PC-3 (cell line): Measurements from ENCODE around the gene USP19. TPM values are rescaled to one million over a fixed set of nuclear protein-coding genes. Genes with fewer than 3 reads are reported as not detected.

Experiments
- ATAC-seq: fragments of 200-7000 bp; cut with Tn5 transposase; 2 replicates; pipeline ENCODE4 v1.9.1; 2020; ENCODE audit warnings: mild to moderate bottlenecking, moderate library complexity
- BruUV-seq: library from RNA; stranded (reverse); fragments of 400-500 nt; replicated peaks from 2 replicates; lab custom pipeline; 2021; lab: Mats Ljungman, UMichigan
- CTCF ChIA-PET: fragments of 300-600 bp; sonication (Branson Sonifier 250); formaldehyde crosslinking; loops from one replicate; lab custom pipeline; 2022; ENCODE audit warnings: antibody characterized with exemption; lab: Charles Lee
- POLR2A ChIA-PET: fragments of 300-600 bp; sonication (Branson Sonifier 250); formaldehyde crosslinking; loops from one replicate; lab custom pipeline; 2022; ENCODE audit warnings: antibody characterized with exemption; ENCODE audit not compliant: unreplicated experiment; lab: Charles Lee
- DNase-seq: peaks from one replicate; pipeline ENCODE4 v3.0.0-alpha.2; 2015
- H2AFZ ChIP-seq: fragments of 300-600 bp; sonication (generic); 2 replicates; pipeline ENCODE4 v1.6.0; 2016; ENCODE audit warnings: antibody characterized with exemption, low read length
- H3F3A ChIP-seq: fragments of 300-600 bp; sonication (generic); one replicate; pipeline ENCODE4 v1.6.0; 2017; ENCODE audit warnings: antibody characterized with exemption, low read length, control low read depth, mild to moderate bottlenecking; ENCODE audit not compliant: unreplicated experiment
- H3K27ac ChIP-seq: fragments of 300-600 bp; sonication (generic); 2 replicates; pipeline ENCODE4 v1.5.1; 2016; ENCODE audit warnings: mild to moderate bottlenecking, low read length
- H3K27me3 ChIP-seq: fragments of 300-600 bp; sonication (generic); 2 replicates; pipeline ENCODE4 v1.6.1; 2016; ENCODE audit warnings: low read length, mixed read lengths
- H3K36me3 ChIP-seq: fragments of 300-600 bp; sonication (generic); 2 replicates; pipeline ENCODE4 v1.6.1; 2016; ENCODE audit warnings: low read depth, mixed run types, low read length, mixed read lengths
- H3K4me1 ChIP-seq: fragments of 300-600 bp; sonication (generic); 2 replicates; pipeline ENCODE4 v1.5.1; 2016; ENCODE audit warnings: low read length; ENCODE audit not compliant: insufficient read depth
- H3K4me2 ChIP-seq: fragments of 300-600 bp; sonication (generic); 2 replicates; pipeline ENCODE4 v1.6.0; 2016; ENCODE audit warnings: low read length
- H3K4me3 ChIP-seq: fragments of 300-600 bp; sonication (generic); 2 replicates; pipeline ENCODE4 v1.5.1; 2016; ENCODE audit warnings: mild to moderate bottlenecking, low read length, mixed read lengths
- H3K79me2 ChIP-seq: fragments of 300-600 bp; sonication (generic); 2 replicates; pipeline ENCODE4 v1.6.1; 2017; ENCODE audit warnings: low read length, mixed read lengths
- H3K9ac ChIP-seq: fragments of 300-600 bp; sonication (generic); 2 replicates; pipeline ENCODE4 v1.6.0; 2016; ENCODE audit warnings: mild to moderate bottlenecking, low read length
- H3K9me2 ChIP-seq: fragments of 300-600 bp; sonication (generic); replicated peaks from 2 replicates; pipeline ENCODE4 v1.6.1; 2016; ENCODE audit warnings: mixed run types, low read length, mixed read lengths
- H3K9me3 ChIP-seq: fragments of 300-600 bp; sonication (generic); 2 replicates; pipeline ENCODE4 v1.6.1; 2016; ENCODE audit warnings: low read length, mixed read lengths
- H4K20me1 ChIP-seq: fragments of 300-600 bp; sonication (generic); 2 replicates; pipeline ENCODE4 v1.6.1; 2016; ENCODE audit warnings: low read length, mixed read lengths
- EZH2 ChIP-seq: fragments of 300-600 bp; sonication (generic); IDR thresholded peaks from one replicate; pipeline ENCODE4 v1.6.1; 2017; ENCODE audit warnings: antibody characterized with exemption, mild to moderate bottlenecking, low read length; ENCODE audit not compliant: unreplicated experiment
- EZH2phosphoT487 ChIP-seq: fragments of 300-600 bp; sonication (generic); IDR thresholded peaks from 2 replicates; pipeline ENCODE4 v1.6.1; 2018; ENCODE audit warnings: mild to moderate bottlenecking, antibody characterized with exemption, low read length, borderline replicate concordance
- intact Hi-C: fragments of 100-400 bp; cut with micrococcal nuclease; formaldehyde crosslinking; loops from 2 replicates; pipeline ENCODE4 v1.9.0; 2023
- total RNA-seq: library from RNA; depleted of rRNA; stranded (reverse); fragments of >200 nt; gene quantifications from 2 replicates; pipeline ENCODE4 v1.2.3, GENCODE V29; 2014
- TF ChIP-seq, protein P1 (sequence below): fragments of 300-600 bp; sonication (generic); conservative IDR thresholded peaks from 2 replicates; pipeline ENCODE4 v1.5.1; 2017; ENCODE audit warnings: antibody characterized with exemption, low read depth, mild to moderate bottlenecking, low read length

The USP19 gene
- total RNA-seq, 1 experiment from 2014 or later, result 84.4 TPM

- no peak for DNase-seq
- no TSS peak for BruUV-seq
- intact Hi-C loops, result no loop called here
- Histone ChIP-seq H3K9ac (no peak overlapping the region), H3K4me3 (no peak overlapping the region), H3K4me2 (no peak overlapping the region), H2AFZ (no peak overlapping the region), H3K27ac (no peak overlapping the region), H3K36me3 (peaks cover 38% of the 10 kb centered on the region), H3K4me1 (no peaks in the 10 kb centered on the region), H3K79me2 (peaks cover 68% of the 10 kb centered on the region), H3F3A (no peaks in the 10 kb centered on the region), H3K9me3 (no peaks in the 10 kb centered on the region), H3K9me2 (no peaks in the 10 kb centered on the region), H4K20me1 (peaks cover 8% of the 10 kb centered on the region; the same call in 1 of the 2 replicates), H3K27me3 (no peaks in the 10 kb centered on the region)
- CTCF ChIA-PET, result interaction anchor here (0.7 kb wide), 1 partner anchor 64 kb away, joined by 10 read pairs; no protein-coding TSS in a partner anchor
- no peak for ATAC-seq
- TF ChIP-seq EZH2phosphoT487 (no peak), EZH2 (no peak)
- TF ChIP-seq, protein P1, sequence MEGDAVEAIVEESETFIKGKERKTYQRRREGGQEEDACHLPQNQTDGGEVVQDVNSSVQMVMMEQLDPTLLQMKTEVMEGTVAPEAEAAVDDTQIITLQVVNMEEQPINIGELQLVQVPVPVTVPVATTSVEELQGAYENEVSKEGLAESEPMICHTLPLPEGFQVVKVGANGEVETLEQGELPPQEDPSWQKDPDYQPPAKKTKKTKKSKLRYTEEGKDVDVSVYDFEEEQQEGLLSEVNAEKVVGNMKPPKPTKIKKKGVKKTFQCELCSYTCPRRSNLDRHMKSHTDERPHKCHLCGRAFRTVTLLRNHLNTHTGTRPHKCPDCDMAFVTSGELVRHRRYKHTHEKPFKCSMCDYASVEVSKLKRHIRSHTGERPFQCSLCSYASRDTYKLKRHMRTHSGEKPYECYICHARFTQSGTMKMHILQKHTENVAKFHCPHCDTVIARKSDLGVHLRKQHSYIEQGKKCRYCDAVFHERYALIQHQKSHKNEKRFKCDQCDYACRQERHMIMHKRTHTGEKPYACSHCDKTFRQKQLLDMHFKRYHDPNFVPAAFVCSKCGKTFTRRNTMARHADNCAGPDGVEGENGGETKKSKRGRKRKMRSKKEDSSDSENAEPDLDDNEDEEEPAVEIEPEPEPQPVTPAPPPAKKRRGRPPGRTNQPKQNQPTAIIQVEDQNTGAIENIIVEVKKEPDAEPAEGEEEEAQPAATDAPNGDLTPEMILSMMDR, result no peak
- POLR2A ChIA-PET, result no interaction called here
Observed at GRCh38 chr3:49079270-49079669, 41.4 kb downstream of the USP19 start.

- Histone ChIP-seq H3K27me3 (no peaks in the 10 kb centered on the region), H3K4me1 (no peaks in the 10 kb centered on the region), H3K79me2 (peaks cover 42% of the 10 kb centered on the region), H3K4me2 (no peak overlapping the region), H4K20me1 (peaks cover 8% of the 10 kb centered on the region; the same call in 1 of the 2 replicates), H3K9me2 (no peaks in the 10 kb centered on the region), H2AFZ (no peak overlapping the region), H3K9me3 (no peaks in the 10 kb centered on the region), H3K27ac (no peak overlapping the region), H3K4me3 (no peak overlapping the region), H3K9ac (no peak overlapping the region), H3K36me3 (peaks cover 60% of the 10 kb centered on the region), H3F3A (no peaks in the 10 kb centered on the region)
- TF ChIP-seq EZH2, result no peak
- TF ChIP-seq, protein P1, result no peak
- no peak for TF ChIP-seq EZH2phosphoT487
- intact Hi-C loops, result no loop called here
- no peak for DNase-seq
- ChIA-PET CTCF (no interaction called here), POLR2A (no interaction called here)
- no peak for ATAC-seq
- BruUV-seq, result no TSS peak
Observed at GRCh38 chr3:49076646-49077045, 44.0 kb downstream of the USP19 start.

DNA sequence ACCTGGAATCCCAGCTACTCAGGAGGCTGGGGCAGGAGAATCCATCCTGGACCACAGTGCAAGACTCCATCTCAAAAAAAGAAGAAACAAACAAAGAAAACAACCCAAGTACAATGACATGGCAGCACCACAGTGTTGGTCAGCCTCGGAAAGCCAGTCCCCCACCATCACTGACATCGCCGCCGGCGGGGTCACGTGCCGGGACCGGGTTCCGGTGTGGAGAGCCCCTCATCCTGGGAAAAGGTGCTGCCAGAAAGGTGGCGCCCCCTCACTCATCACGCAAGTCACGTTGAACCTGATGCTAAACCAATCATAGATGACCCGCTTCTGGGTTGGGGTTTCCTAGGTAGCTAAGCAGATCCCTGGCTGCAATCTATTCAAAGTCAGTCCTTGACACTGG lies 44.5 kb downstream of the USP19 start:
- ATAC-seq, result no peak
- POLR2A ChIA-PET, result interaction anchor here (0.6 kb wide), 1 partner anchor 18 kb away, joined by 4 read pairs; no protein-coding TSS in a partner anchor
- Histone ChIP-seq H3K27ac (no peak overlapping the region), H3K9ac (no peak overlapping the region), H3K9me2 (no peaks in the 10 kb centered on the region), H3K27me3 (no peaks in the 10 kb centered on the region), H3K36me3 (peaks cover 65% of the 10 kb centered on the region), H2AFZ (no peak overlapping the region), H3K4me3 (no peak overlapping the region), H3K4me1 (no peaks in the 10 kb centered on the region), H3F3A (no peaks in the 10 kb centered on the region), H3K9me3 (no peaks in the 10 kb centered on the region), H3K4me2 (no peak overlapping the region), H4K20me1 (peaks cover 8% of the 10 kb centered on the region; the same call in 1 of the 2 replicates), H3K79me2 (peaks cover 40% of the 10 kb centered on the region)
- TF ChIP-seq EZH2phosphoT487 (no peak), EZH2 (no peak)
- TF ChIP-seq, protein P1, result no peak
- DNase-seq, result no peak
- no TSS peak for BruUV-seq
- intact Hi-C loops, result no loop called here
- CTCF ChIA-PET, result no interaction called here
